GM19438 (cell line): Measurements from ENCODE around the gene ARHGEF10L.

Experiments used
- ATAC-seq: cut with Tn5 transposase; IDR thresholded peaks from one replicate; pipeline ENCODE4 v1.9.1; 2021; ENCODE audit warnings: low read depth; ENCODE audit not compliant: unreplicated experiment

The ARHGEF10L gene

DNA sequence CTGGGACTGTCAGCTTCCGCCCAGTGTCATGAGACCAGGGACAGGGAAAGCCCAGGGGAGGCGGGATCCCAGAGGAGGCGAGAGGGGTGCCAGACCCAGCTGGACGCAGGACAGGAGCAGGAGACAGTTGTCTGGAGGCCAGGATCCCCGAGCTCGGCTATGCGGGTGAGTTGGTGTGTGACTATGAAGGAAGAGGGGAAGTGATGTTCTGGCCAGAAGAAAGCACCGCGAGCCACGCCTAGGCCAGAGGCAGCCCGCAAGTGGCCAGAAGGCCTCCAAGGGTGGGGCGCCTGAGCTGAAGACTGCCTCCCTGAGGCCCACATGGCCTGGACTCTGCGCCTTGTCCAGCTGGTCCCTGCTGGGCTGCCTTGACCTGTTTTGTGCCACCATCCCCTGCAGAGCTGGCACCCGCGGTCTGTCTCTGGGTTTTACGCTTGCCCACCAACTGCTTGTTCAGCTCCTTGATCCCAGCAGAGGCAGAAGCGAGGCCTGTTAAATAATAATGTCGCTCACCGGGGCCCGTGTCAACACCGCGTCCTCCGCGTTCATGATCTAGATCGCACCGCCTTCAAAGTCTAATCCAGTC, 130.5 kb downstream of the ARHGEF10L start:
- ATAC-seq, result no peak

GRCh38 chr1:17670587-17671313, 131.3 kb downstream of the ARHGEF10L start:
- no peak for ATAC-seq

GRCh38 chr1:17671314-17671705, 131.8 kb downstream of the ARHGEF10L start:
- ATAC-seq, result no peak

DNA sequence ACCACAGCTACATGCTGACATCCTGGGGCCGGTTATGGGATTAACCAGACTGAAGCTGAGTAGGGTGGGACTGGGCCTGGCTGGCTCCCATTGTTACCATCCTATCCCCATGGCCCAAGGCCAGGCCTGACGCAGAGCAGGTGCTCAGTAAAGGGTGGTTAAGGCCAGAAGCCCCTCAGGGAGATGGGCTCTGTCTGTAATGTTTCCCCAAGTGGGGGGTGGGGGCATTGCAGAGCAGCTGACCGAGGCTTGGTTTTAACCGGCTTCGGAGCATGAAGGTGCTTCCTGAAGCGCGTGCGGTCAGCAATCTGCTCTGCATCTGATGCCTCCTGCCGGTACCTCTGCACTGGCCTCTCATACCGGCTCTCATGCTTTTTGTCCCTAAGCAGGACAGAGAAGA, 132.2 kb downstream of the ARHGEF10L start:
- ATAC-seq, result no peak

DNA sequence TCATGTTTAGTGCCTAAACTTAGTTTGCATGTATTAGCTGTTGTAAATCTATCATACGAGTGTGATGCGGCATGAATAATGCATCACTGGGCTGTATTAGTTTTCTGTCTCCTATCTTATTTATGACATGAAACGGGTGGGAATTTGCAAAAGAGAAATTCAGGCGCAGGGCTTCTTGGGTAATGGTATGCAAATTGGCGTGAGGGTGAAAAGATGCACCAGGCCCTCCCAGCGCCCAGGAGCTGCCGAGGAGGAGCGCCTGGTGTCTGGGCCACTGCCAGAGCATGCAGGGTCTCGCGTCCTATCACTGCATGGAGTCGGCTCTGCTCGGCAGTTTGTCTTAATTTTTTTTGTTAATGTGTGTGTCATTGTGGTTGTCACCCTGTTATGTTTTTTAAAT, 132.7 kb downstream of the ARHGEF10L start:
- ATAC-seq, result no peak

- ATAC-seq, result no peak
Observed at GRCh38 chr1:17673329-17674072, 134.0 kb downstream of the ARHGEF10L start.

DNA sequence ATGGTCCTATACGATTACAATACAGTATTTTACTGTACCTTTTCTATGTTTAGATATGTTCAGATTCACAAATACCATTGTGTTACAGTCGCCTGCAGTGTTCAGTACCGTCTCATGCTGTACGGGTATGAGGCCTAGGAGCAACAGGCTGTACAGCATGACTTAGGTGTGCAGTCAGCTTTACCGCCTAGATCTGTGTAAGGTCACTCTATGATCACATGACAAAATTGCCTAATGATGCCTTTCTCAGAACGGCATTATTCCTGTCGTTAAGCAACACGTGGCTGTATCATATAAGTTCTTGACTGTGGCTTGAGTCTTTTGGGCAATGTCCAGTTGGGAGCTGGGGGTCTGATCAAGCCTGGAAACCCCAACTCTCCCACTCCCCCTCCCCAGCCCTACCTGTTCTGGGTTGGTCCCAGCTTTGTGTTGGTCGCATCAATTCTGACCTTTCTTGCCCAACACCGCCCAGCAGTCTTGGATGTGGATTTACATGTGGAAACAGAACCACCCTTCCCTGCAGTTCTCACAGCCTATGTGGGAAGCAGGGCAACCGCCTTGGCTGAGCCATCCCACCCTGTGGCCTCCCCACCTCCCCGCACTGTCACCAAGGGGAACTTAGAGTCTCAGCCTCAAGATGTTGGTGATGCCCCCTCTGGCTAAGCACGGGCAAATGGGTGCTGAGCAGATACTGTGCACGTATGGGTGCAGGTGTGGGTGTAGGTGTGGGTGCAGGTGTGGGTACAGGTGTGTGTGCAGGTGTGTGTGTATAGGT, 135.4 kb downstream of the ARHGEF10L start:
- ATAC-seq, result no peak

GRCh38 chr1:17675744-17676143, 136.2 kb downstream of the ARHGEF10L start:
- ATAC-seq, result no peak

DNA sequence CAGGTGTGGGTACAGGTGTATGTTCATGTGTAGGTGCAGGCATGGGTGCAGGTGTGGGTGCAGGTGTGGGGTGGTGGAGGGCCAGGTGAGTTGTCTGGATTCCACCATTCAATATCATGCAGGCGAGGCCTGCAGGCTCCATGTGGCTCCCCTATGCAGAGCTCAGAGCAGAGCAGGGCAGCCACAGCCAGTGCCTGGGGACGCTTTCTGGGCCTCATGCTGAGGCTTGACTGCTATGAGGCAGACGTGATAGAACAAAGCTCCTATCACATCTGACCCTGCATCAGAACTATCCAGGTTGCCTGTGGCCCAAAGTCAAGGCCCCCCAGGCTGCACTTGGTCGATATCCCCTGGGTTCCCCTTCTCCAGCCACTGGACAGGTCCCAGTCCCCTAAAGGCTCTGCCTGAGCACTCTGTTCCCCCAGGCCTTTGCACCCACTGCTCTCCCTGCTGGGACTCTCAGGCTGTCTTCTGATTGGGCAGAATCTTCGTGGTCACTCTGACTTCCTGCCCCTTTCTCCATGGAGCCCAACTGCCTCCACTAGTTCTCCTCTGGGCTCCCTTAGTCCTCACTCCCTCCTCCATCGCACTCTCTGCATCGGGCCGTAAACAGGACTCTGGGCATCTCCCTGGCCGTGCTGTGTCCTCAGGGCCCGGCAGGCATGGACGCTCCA, 137.0 kb downstream of the ARHGEF10L start:
- no peak for ATAC-seq

DNA sequence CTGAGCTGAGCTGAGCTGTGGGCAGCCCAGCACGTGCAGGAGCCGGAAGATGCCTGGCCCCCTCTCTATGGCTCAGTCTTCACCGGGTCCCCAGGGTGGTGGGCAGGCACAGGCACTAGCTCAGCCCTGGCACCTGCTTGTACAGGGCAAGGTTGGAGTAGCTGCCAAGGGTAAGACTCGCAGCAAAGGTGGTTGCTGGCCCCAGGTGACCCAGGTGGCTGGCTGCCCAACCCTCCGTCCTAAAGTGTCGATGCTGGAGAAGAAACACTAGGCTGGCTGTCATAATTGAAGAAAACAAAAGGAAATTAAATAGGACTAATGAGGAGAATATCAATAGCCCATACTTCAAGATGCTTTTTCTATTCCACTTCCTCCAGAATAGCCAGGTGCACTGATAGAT, 138.5 kb downstream of the ARHGEF10L start:
- no peak for ATAC-seq

DNA sequence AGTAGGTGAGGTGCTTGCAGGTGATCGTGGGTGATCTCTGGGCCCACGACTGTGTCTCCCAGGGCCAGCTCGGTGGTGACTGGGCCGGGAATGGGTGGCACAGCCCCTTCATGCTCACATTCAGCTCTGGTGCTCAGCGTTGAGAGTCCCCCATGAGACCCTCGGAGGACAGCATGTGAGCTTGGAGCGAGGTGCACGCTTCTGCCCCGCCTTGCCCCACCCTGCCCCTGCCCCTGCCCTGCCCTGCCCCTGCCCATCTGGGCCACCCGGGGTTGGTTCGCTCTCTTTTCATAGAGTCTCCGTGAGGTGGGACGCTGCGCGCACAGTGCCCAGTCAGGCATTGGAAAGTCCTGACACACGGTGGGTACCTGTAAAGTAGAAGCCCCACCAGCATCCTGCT, 140.4 kb downstream of the ARHGEF10L start:
- no peak for ATAC-seq

GRCh38 chr1:17680308-17680707, 140.8 kb downstream of the ARHGEF10L start:
- no peak for ATAC-seq

DNA sequence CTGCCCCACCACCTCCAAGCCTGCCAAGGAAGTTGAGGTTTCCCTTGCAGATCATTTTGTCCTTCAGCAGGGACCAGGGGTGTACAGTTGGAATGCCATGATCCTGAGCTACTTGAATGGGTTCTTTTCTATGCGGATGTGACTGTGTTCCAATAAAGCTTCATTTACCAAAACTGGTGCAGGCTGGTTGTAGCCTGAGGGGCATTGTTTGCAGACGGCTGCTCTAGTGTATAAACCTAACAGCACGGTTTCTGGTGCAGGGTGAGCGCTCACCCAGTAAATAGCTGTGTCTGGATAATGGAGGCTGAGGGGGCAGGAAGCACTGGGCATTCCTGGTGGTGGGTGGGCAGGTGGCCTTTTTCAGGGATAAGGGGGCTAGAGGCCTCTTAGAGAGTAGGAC, 142.9 kb downstream of the ARHGEF10L start:
- ATAC-seq, result no peak

GRCh38 chr1:17683598-17683997, 144.1 kb downstream of the ARHGEF10L start:
- no peak for ATAC-seq

GRCh38 chr1:17684810-17685209, 145.3 kb downstream of the ARHGEF10L start:
- ATAC-seq, result no peak

DNA sequence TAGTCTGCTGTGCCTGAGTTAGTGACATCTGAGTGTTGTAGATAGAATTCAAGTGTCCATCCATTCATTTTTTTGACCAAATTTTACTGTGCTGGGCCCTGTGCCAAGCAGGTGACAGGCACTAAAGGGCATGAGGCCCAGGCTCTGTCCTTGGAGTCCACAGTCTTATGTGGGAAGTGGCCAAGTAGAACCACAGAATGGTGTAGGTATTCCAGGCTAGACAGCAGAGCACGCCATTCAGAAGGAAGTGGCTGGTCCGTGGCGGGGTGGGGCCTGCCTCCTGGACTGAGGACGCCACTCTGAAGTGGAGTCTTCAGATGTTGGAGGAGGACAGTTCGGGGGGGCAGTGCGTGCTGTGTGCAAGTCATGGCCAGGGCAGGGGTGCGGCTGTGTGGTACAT, 146.8 kb downstream of the ARHGEF10L start:
- no peak for ATAC-seq

- ATAC-seq, result no peak
Observed at GRCh38 chr1:17687145-17687544, 147.6 kb downstream of the ARHGEF10L start.

DNA sequence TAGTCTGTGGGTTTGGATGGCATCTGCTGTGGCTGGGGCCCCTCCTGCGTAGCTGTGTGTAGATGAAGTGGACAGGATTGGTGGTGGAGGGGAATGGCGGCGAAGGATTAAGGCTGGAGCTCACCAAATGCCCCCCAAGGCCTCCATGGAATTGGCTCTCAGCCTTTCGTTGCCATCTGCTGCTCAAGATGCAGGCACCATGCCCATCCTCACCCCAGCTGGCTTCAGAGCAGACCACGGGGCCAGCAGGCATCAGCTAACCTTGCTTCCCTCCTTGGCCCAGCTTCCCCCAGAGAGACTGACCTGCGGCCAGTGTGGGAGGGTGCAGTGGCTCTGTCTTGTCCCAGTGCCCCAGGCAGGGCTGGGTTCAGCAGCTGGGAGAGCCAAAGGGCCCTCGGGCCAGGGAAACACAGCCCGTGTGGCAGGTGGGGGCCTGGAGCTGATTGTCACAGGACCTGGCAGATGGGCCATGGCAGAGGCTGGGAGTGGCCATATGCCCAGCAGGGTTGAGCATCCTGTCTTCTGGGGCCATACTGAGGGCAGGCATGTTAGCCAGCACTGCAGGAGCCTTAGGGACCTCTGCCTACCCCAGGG, 148.8 kb downstream of the ARHGEF10L start:
- no peak for ATAC-seq

GRCh38 chr1:17689011-17689410, 149.5 kb downstream of the ARHGEF10L start:
- ATAC-seq, result no peak
